Motor neuron (in vitro differentiated cells): ENCODE results near the gene KRT75. TPM values are rescaled to one million over a fixed set of nuclear protein-coding genes. Genes with fewer than 3 reads are reported as not detected.
"Not testable (repeated sequence)": the region's sequence is repeated elsewhere in the genome, so short reads cannot be mapped to it uniquely, and the experiment has no call there.

ENCODE experiments used
- ATAC-seq, 8 experiments: fragments of 200-7000 bp; cut with Tn5 transposase; replicated peaks in 6 of 8; 2 replicates each; pipeline ENCODE4 v1.8.0; 2021; ENCODE audit warnings: mild to moderate bottlenecking in 8 of 8, moderate library complexity in 8 of 8
- H3K27ac ChIP-seq, 2 donors: fragments of 250-450 bp; sonication (Bioruptor Pico); 2 replicates each; pipeline ENCODE4 v1.9.0; 2021; ENCODE audit warnings: antibody characterized with exemption in 2 of 2, mild to moderate bottlenecking in 2 of 2, moderate library complexity in 1 of 2
- H3K4me1 ChIP-seq, 2 donors: fragments of 250-450 bp; sonication (Bioruptor Pico); replicated peaks in 1 of 2; 2 replicates each; pipeline ENCODE4 v1.6.1; 2021; ENCODE audit warnings: antibody characterized with exemption in 2 of 2, mild to moderate bottlenecking in 2 of 2, moderate library complexity in 1 of 2
- H3K4me3 ChIP-seq, 5 donors: fragments of 250-450 bp; sonication (Bioruptor Pico); 2 replicates each; pipeline ENCODE4 v1.9.0; 2021; ENCODE audit warnings: antibody characterized with exemption in 5 of 5, mild to moderate bottlenecking in 5 of 5, moderate library complexity in 4 of 5
- WGBS, 10 experiments: fragments of 450-650 bp; shearing (Covaris generic); methylation state at CpG; one replicate each; pipeline ENCODE4 v1.0.0; 2022; 5-methylcytosine and 5-hydroxymethylcytosine counted together
- in situ Hi-C, 9 experiments: fragments of 400-800 bp; cut with MboI; loops; one replicate each; pipeline ENCODE4 v1.15.0; 2021; ENCODE audit warnings: low sequenced_read_pairs in 9 of 9, low pct_unique_long_range_greater_than_20kb in 2 of 9; ENCODE audit not compliant: unreplicated experiment in 9 of 9
- total RNA-seq, 8 experiments: library from RNA; unstranded; fragments of 300-600 nt; gene quantifications; 2 replicates each; pipeline versions ENCODE4 v1.2.3 to v1.2.4, GENCODE V29; 2022

KRT75 gene
- total RNA-seq, 8 experiments from 2014 or later = 0.08 to 0.66 (median 0.12) TPM; not detected in 4

- no peaks in the 10 kb centered on the region for H3K4me1 ChIP-seq
- H3K4me3 ChIP-seq = no peak overlapping the region
- 46 to 84% (median 80%) methylated on average over 1 to 5 of the region's 6 CpGs; no CpG with 5 or more reads in 5 of the 10 experiments for WGBS, 10 experiments
- in situ Hi-C loops = no loop called here
- ATAC-seq = no peak
- no peak overlapping the region for H3K27ac ChIP-seq
Observed at GRCh38 chr12:52423035-52423434, 11.1 kb downstream of the KRT75 start.

DNA sequence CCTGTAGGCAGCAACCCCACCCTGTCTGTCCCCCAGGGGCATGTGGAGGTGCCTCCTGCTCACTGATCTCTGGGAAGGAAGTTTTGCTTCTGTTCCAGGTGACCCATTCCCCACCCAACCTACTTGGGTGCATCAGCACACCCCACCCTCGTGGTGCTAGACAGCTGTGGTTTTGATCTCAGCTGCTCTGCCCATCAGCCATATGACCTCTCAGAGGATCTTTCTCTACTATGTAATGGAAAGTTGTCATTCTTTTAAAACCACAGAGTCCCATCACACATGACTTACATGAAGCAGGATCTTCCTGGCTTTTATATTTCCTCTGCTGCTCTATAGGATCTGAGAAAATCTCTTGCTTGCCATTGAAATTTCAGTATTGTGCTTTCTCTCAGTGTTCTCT lies 14.5 kb downstream of the KRT75 start:
- peak in 2 of 8 experiments; percentile 21 to 57 for ATAC-seq
- in situ Hi-C loops = no loop called here

DNA sequence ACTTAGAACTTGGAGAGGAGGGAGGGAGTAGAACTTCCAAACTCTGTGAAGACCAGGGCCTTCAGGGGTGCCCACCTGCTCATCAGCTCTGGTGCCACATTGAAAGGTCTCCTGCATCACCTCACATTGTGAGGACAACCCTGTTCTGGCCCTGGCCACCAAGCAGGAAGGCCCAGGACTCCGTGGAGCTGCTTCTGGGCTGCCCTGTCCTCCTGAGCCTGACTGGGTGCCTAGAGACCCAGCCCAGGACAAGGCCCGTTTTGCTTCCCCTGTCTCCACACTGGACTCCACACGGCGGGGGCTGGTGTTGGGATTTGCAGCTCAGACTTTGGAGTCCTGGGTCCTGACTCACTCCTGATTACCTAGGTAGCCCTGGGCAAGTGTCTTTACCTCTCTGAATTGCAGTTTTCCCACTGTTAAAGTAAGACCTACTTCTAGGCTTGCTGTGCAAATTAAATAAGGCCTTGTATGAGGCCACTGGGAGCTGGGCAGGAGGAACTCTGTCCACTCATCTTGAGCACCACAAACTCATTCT lies 15.5 kb downstream of the KRT75 start:
- H3K4me3 ChIP-seq = no peak overlapping the region
- no peaks in the 10 kb centered on the region for H3K4me1 ChIP-seq
- WGBS, 10 experiments = 50 to 93% (median 79%) methylated on average over 1 to 3 of the region's 4 CpGs; no CpG with 5 or more reads in 6 of the 10 experiments
- in situ Hi-C loops = no loop called here
- ATAC-seq = no peak
- H3K27ac ChIP-seq = no peak overlapping the region

More for the DNA sequence above, 14.5 kb downstream of the KRT75 start:
- Histone ChIP-seq H3K4me1 (no peaks in the 10 kb centered on the region), H3K4me3 (no peak overlapping the region), H3K27ac (no peak overlapping the region)
- WGBS, 10 experiments = 57 to 60% methylated on average over 1 of the region's 1 CpG; no CpG with 5 or more reads in 8 of the 10 experiments

GRCh38 chr12:52417740-52418139 lies 16.4 kb downstream of the KRT75 start:
- H3K27ac ChIP-seq = no peak overlapping the region
- H3K4me1 ChIP-seq = no peaks in the 10 kb centered on the region
- 14 to 100% (median 45%) methylated on average over 1 to 2 of the region's 2 CpGs; no CpG with 5 or more reads in 4 of the 10 experiments for WGBS, 10 experiments
- in situ Hi-C loops = no loop called here
- no peak overlapping the region for H3K4me3 ChIP-seq
- peak in 1 of 8 experiments; percentile 37 for ATAC-seq

GRCh38 chr12:52416795-52417194 lies 17.4 kb downstream of the KRT75 start:
- ATAC-seq = peak in 1 of 8 experiments; percentile 12
- in situ Hi-C loops = no loop called here
- WGBS, 10 experiments = 33 to 100% (median 76%) methylated on average over 1 of the region's 1 CpG; no CpG with 5 or more reads in 4 of the 10 experiments
- no peaks in the 10 kb centered on the region for H3K4me1 ChIP-seq
- H3K4me3 ChIP-seq = no peak overlapping the region
- no peak overlapping the region for H3K27ac ChIP-seq

DNA sequence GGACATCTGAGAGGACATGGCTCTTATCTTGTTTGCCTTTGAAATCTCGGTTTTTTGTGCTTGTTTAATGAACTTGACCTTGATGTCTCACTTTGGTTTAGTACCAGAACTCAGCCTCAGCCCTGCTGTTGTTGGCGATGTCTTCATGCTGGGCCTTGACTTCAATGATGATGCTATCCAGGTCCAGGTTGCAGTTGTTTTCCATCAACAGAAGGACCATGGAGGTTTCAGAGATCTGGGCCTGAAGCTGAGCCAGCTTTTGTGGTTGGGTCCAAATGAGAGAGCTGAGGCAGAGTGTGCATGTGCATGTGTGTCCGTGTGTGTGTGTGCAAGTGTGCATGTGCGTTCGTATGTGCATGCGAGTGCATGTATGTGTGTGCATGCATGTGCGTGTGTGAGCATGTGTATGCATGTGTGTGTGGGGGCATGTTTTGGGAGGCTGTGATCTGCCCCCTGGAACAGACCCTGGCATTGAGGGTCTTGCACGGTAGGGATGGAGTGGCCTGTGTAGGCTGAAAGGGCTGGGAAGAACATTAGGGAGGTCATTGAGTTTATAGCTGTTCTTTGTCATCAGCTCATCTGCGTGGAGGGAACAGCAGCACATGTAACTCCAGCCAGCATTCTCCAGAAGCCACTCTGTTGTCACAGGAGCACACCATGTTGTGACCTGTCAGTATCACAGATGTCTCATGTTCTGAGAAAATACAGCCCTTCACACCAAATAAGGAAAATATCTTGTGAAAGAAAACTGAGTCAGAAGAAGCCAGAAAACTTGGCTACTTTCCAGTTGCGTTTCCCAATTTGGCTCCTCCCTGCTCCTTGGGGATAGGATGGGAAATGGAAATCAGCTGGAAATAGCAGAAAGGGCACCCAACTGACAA lies 18.1 kb downstream of the KRT75 start:
- no peaks in the 10 kb centered on the region for H3K4me1 ChIP-seq
- no peak overlapping the region for H3K4me3 ChIP-seq
- no peak overlapping the region for H3K27ac ChIP-seq
- in situ Hi-C loops = no loop called here
- peak in 2 of 8 experiments; percentile 66 to 81 for ATAC-seq
- WGBS, 10 experiments = 0 to 86% (median 62%) methylated on average over 1 to 8 of the region's 10 CpGs; no CpG with 5 or more reads in 3 of the 10 experiments

DNA sequence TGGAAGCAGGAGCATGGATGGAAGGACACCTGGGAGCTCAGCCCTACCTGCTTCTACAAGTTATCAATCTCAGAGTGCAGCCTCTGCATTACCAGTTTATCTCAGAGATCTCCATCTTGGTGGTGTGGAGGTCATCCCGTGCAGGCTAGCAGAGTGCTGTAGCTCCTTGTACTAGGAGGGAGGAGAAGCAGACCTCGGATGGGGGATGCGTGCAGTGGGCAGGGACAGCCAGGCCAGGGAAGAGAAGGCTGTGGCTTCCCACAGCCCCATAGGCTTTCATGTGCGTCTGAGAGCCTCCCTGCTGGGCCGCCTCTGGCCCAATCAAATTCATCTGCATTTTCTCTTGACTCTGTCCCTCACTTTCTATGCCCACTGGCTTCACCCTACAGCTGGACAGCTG lies 19.2 kb downstream of the KRT75 start:
- no peak overlapping the region for H3K27ac ChIP-seq
- WGBS, 10 experiments = 30 to 100% (median 65%) methylated on average over 1 to 3 of the region's 5 CpGs; no CpG with 5 or more reads in 6 of the 10 experiments
- ATAC-seq = no peak
- H3K4me3 ChIP-seq = no peak overlapping the region
- no peaks in the 10 kb centered on the region for H3K4me1 ChIP-seq
- in situ Hi-C loops = no loop called here

DNA sequence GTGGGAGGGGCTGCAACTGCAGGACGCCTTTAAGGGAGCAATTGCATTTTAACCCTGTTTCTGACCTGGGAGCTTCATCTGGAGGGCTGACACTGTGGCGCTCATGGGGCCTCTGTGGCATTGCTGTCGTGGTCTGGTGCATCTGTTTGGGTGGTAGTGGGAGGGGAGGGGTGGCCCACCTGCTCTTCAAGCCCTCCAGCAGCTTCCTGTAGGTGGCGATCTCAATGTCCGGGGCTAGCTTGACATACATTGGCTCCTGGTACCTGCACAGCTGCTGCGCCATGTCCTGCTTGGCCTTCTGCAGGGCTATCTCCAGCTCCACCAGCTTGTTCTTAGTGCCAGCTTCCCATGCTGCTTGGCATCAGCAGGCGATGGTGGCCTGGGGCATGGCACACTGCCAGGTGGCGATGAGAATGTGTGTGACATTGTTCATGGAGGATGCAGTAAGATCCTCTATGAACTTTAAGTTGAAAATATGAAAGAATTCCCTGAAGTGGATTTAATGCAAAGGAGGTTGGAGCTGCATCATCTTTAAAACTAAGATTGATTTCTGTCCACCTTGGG lies 20.3 kb downstream of the KRT75 start:
- Histone ChIP-seq H3K4me1 (no peaks in the 10 kb centered on the region), H3K4me3 (no peak overlapping the region), H3K27ac (no peak overlapping the region)
- ATAC-seq = no peak
- in situ Hi-C loops = no loop called here
- WGBS, 10 experiments = 83 to 92% methylated on average over 2 to 3 of the region's 8 CpGs; no CpG with 5 or more reads in 8 of the 10 experiments

GRCh38 chr12:52413202-52413601 lies 21.0 kb downstream of the KRT75 start:
- in situ Hi-C loops = no loop called here
- no peak overlapping the region for H3K4me3 ChIP-seq
- WGBS, 10 experiments = 40 to 93% (median 51%) methylated on average over 1 to 4 of the region's 4 CpGs; no CpG with 5 or more reads in 3 of the 10 experiments
- H3K4me1 ChIP-seq = no peaks in the 10 kb centered on the region
- H3K27ac ChIP-seq = no peak overlapping the region
- no peak for ATAC-seq

- no peak overlapping the region for H3K4me3 ChIP-seq
- in situ Hi-C loops = no loop called here
- H3K27ac ChIP-seq = no peak overlapping the region
- peak in 2 of 8 experiments; percentile 67 to 69 for ATAC-seq
- no peaks in the 10 kb centered on the region for H3K4me1 ChIP-seq
- 52 to 100% (median 60%) methylated on average over 1 to 7 of the region's 10 CpGs; no CpG with 5 or more reads in 3 of the 10 experiments for WGBS, 10 experiments
Observed at GRCh38 chr12:52411815-52412214, 22.4 kb downstream of the KRT75 start.

DNA sequence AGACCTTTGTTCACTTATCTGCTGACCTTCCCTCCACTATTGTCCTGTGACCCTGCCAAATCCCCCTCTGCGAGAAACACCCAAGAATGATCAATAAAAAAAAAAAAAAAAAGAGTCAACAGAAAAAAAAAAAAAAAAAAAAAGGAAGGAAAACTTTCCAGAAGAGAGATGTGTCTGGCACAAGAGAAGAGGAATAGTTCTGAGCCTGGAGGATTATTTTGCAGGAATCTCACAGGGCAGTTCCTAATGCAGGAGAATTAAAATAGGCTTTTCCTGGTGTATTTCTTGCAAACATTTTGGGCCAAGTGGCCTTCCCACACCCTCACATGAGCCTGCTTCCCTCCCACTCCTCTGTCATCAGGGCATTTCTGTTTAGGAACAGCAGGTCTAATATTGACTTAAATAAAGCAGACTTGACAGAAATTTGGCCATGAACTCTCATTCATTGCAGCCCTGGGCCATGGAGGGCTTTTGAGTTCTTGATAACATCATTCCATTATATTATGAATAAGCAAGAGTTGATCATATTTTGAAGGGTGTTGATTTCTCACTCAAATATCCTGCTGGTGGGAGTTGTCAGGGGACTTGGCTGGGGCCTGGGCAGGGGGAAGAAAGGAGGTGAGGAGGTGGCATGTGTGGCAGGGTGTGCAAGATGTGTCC lies 23.5 kb downstream of the KRT75 start:
- H3K4me1 ChIP-seq, H3K27ac ChIP-seq, in situ Hi-C loops, H3K4me3 ChIP-seq: not testable (repeated sequence)
- ATAC-seq = peak in 1 of 8 experiments; percentile 39
- WGBS, 10 experiments = no CpG with 5 or more reads among the region's 1 CpG

DNA sequence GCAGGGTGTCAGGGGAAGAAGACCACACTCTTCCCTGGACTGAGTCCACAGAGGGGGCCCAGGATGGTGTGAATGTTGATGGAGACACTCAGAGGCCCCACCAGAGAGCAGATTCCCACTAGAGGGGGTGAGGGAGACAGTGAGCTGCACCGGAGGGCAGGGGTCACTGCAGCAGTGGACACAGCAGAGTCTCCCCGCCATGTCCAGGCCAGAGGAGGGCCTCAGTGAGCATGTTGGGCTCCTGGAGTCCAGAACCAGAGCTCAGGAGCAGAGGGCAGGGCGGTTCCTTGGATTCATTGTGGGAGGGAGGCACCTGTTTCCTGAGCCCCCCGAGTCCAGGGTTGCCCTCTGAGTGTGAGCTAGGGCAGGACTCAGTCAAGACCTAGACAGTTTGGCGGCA lies 26.3 kb downstream of the KRT75 start:
- H3K27ac ChIP-seq = no peak overlapping the region
- no peak overlapping the region for H3K4me3 ChIP-seq
- ATAC-seq = no peak
- WGBS, 10 experiments = 50 to 100% (median 80%) methylated on average over 1 of the region's 5 CpGs; no CpG with 5 or more reads in 7 of the 10 experiments
- no peaks in the 10 kb centered on the region for H3K4me1 ChIP-seq
- in situ Hi-C loops = no loop called here

GRCh38 chr12:52405922-52406385 lies 28.2 kb downstream of the KRT75 start, which contains the start of gene KRT82:
TSS of gene KRT82 (minus strand) at chr12:52406335. CDS start at chr12:52406277, 58 bp downstream.
- no peak within 1 kb of the TSS for H3K4me3 ChIP-seq
- WGBS, 10 experiments = 64 to 85% (median 72%) methylated on average over 2 to 10 of the region's 14 CpGs; no CpG with 5 or more reads in 4 of the 10 experiments
- no peaks in the 10 kb centered on the region for H3K4me1 ChIP-seq
- H3K27ac ChIP-seq = no peak within 1 kb of the TSS
- no peak for ATAC-seq
- in situ Hi-C loops = no loop called here
